ENCODE data around the gene RCBTB1.

DNA sequence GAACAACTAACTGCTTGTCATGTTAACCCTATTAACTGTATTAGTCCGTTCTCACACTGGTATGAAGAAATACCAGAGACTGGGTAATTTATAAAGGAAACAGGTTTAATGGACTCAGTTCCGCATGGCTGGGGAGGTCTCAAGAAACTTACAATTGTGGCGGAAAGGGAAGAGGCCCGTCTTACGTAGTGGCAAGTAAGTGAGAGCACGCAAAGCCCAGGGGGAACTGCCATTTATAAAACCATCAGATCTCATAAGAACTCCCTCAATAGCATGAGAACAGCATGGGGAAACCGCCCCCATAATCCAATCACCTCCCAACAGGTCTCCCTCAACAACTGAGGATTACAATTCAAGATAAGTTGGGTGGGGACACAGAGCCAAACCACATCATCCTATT lies 54.9 kb downstream of the RCBTB1 start:
- TF ChIP-seq, protein P1, sequence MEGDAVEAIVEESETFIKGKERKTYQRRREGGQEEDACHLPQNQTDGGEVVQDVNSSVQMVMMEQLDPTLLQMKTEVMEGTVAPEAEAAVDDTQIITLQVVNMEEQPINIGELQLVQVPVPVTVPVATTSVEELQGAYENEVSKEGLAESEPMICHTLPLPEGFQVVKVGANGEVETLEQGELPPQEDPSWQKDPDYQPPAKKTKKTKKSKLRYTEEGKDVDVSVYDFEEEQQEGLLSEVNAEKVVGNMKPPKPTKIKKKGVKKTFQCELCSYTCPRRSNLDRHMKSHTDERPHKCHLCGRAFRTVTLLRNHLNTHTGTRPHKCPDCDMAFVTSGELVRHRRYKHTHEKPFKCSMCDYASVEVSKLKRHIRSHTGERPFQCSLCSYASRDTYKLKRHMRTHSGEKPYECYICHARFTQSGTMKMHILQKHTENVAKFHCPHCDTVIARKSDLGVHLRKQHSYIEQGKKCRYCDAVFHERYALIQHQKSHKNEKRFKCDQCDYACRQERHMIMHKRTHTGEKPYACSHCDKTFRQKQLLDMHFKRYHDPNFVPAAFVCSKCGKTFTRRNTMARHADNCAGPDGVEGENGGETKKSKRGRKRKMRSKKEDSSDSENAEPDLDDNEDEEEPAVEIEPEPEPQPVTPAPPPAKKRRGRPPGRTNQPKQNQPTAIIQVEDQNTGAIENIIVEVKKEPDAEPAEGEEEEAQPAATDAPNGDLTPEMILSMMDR (IDR thresholded peaks at IDR 0.05; ENCODE audit: poor library complexity, severe bottlenecking), result no peak
- TF ChIP-seq, protein P2, sequence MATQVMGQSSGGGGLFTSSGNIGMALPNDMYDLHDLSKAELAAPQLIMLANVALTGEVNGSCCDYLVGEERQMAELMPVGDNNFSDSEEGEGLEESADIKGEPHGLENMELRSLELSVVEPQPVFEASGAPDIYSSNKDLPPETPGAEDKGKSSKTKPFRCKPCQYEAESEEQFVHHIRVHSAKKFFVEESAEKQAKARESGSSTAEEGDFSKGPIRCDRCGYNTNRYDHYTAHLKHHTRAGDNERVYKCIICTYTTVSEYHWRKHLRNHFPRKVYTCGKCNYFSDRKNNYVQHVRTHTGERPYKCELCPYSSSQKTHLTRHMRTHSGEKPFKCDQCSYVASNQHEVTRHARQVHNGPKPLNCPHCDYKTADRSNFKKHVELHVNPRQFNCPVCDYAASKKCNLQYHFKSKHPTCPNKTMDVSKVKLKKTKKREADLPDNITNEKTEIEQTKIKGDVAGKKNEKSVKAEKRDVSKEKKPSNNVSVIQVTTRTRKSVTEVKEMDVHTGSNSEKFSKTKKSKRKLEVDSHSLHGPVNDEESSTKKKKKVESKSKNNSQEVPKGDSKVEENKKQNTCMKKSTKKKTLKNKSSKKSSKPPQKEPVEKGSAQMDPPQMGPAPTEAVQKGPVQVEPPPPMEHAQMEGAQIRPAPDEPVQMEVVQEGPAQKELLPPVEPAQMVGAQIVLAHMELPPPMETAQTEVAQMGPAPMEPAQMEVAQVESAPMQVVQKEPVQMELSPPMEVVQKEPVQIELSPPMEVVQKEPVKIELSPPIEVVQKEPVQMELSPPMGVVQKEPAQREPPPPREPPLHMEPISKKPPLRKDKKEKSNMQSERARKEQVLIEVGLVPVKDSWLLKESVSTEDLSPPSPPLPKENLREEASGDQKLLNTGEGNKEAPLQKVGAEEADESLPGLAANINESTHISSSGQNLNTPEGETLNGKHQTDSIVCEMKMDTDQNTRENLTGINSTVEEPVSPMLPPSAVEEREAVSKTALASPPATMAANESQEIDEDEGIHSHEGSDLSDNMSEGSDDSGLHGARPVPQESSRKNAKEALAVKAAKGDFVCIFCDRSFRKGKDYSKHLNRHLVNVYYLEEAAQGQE (IDR thresholded peaks at IDR 0.05; ENCODE audit: borderline replicate concordance), result no peak
- no peak for TF ChIP-seq SMC3 (conservative IDR thresholded peaks at IDR 0.05; ENCODE audit: poor library complexity)
- TF ChIP-seq TAF1 (IDR thresholded peaks at IDR 0.05; ENCODE audit: low read depth), result no peak
- no peak for TF ChIP-seq POLR2AphosphoS5 (IDR thresholded peaks at IDR 0.05)
- TF ChIP-seq EZH2 (IDR thresholded peaks at IDR 0.05; ENCODE audit: borderline replicate concordance, insufficient read depth, low read length, poor library complexity, severe bottlenecking), result no peak
- TF ChIP-seq EP300 (conservative IDR thresholded peaks at IDR 0.05; ENCODE audit: poor library complexity, severe bottlenecking), result no peak
- TF ChIP-seq RAD21 (conservative IDR thresholded peaks at IDR 0.05), result no peak
- no peak for TF ChIP-seq MXI1 (conservative IDR thresholded peaks at IDR 0.05; ENCODE audit: poor library complexity, severe bottlenecking)

All from neural cell (in vitro differentiated cells).